ENCODE results near the gene SCRG1. TPM values are rescaled to one million over a fixed set of nuclear protein-coding genes. Genes with fewer than 3 reads are reported as not detected.
A peak's percentile ranks its signal among the peaks of the same experiment; 100 is the strongest.

Gene SCRG1
- polyA plus RNA-seq (2011; rRNA removed) (0.72 and 1.0 TPM in 2 replicates), polyA minus RNA-seq (2011; rRNA and poly(A)+ RNA removed) (0.09 TPM in 1 of 2 replicates, not detected in the other)

DNA sequence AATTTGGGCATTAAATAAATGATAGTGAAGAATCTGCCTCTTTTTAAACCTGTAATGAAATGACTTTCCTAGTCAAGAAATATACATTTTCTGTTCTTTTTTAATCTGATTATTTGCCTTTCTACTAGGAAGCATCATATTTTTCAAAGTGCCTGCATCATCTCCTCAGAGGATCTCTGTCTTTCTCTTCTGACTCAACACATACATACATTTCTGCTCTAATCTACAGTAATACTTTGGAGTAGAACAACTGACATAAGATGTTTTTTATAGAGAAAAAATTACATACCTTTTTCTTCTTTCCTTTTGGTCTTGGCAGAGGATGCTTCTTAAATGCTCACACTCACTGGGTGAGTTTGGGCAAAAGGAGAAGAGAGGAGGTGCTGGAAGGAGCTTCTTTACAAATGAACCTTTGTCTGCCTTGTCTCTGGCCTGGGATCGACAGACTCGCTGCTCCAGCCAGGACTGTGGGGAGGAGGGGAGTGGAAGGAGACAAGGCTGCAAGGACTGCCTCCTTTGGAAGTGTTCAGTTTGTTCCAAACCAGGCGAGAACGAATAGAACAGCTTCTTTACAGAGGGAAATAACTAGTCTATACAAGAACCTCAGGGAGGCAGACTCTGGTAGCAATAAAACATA, at the start of gene SCRG1:
Gene SCRG1 (minus strand): TSS at position 338 of the 637 bp plus-strand sequence. CDS start 7,702 bp downstream, outside the sequence.
- TF ChIP-seq, protein P1, sequence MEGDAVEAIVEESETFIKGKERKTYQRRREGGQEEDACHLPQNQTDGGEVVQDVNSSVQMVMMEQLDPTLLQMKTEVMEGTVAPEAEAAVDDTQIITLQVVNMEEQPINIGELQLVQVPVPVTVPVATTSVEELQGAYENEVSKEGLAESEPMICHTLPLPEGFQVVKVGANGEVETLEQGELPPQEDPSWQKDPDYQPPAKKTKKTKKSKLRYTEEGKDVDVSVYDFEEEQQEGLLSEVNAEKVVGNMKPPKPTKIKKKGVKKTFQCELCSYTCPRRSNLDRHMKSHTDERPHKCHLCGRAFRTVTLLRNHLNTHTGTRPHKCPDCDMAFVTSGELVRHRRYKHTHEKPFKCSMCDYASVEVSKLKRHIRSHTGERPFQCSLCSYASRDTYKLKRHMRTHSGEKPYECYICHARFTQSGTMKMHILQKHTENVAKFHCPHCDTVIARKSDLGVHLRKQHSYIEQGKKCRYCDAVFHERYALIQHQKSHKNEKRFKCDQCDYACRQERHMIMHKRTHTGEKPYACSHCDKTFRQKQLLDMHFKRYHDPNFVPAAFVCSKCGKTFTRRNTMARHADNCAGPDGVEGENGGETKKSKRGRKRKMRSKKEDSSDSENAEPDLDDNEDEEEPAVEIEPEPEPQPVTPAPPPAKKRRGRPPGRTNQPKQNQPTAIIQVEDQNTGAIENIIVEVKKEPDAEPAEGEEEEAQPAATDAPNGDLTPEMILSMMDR (IDR thresholded peaks at IDR 0.05; ENCODE audit: low read depth, low read length): no peak
- ChIA-PET CTCF (interaction anchor here (0.7 to 1.6 kb wide), 4 partner anchors 19 to 920 kb away, joined by 3 to 7 read pairs (median 4); no protein-coding TSS in a partner anchor), POLR2A (no interaction called here)
- H3K4me3 ChIP-seq (ENCODE audit: low read depth, low read length): no peak within 1 kb of the TSS
- H3K27me3 ChIP-seq (ENCODE audit: control insufficient read depth, insufficient read depth, low read length): no peaks in the 10 kb centered on the region
- H3K27ac ChIP-seq (ENCODE audit: low read depth, low read length): no peak within 1 kb of the TSS
- H3K9me3 ChIP-seq (ENCODE audit: control insufficient read depth, insufficient read depth, low read length): no peaks in the 10 kb centered on the region
- no peak for DNase-seq (ENCODE audit: low read depth, low spot score)

DNA sequence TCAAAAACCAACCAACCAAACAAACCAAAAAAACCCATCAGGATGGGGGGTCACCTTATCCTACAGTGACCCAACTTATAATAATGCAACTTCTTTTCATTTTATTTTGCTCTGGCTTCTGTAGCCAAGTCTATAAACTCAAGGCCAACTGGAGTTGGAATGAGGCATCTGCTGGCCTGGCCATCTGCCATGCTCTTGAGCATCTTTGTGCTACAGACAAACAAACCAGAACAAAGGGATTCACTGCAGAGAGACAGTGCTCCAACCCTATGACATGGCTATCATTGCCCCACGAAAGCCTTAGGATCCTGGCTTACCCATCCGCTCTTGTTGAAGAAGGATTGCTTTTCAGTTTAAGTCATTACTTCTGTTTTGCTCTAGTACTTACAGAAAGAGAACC, 49.2 kb upstream of the SCRG1 start:
- ChIA-PET POLR2A (no interaction called here), CTCF (interaction anchor here (1.2 to 1.3 kb wide), 2 partner anchors 32 to 147 kb away, joined by 3 read pairs; no protein-coding TSS in a partner anchor)
- Histone ChIP-seq H3K27ac (ENCODE audit: low read depth, low read length) (peak overlapping the region; percentile 41), H3K9me3 (ENCODE audit: control insufficient read depth, insufficient read depth, low read length) (no peaks in the 10 kb centered on the region), H3K4me3 (ENCODE audit: low read depth, low read length) (no peak overlapping the region), H3K27me3 (ENCODE audit: control insufficient read depth, insufficient read depth, low read length) (no peaks in the 10 kb centered on the region)
- TF ChIP-seq, protein P1 (IDR thresholded peaks at IDR 0.05; ENCODE audit: low read depth, low read length): no peak
- DNase-seq (ENCODE audit: low read depth, low spot score): no peak

DNA sequence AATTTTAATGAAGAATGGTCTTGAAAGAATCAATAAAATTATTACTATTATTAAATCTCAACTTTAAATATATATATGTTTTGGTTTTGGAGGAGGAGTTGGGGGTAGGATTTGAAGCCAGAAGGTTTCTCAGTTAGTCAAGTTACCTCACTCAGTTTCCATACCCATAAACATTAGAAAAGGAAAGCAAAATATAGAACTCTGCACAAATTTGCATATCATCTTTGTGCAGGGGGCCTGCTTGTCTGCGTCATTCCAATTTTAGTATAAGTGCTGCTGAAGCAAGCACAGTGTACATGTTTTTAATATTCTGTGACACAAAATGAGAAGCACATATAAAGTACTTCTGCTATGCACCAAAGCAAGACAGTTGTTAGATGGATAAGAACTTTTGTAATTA, 47.5 kb upstream of the SCRG1 start:
- ChIA-PET CTCF (interaction anchor here (1.2 to 1.3 kb wide), 2 partner anchors 48 to 145 kb away, joined by 3 to 5 read pairs; no protein-coding TSS in a partner anchor), POLR2A (no interaction called here)
- DNase-seq (ENCODE audit: low read depth, low spot score): no peak
- Histone ChIP-seq H3K9me3 (ENCODE audit: control insufficient read depth, insufficient read depth, low read length) (no peaks in the 10 kb centered on the region), H3K4me3 (ENCODE audit: low read depth, low read length) (no peak overlapping the region), H3K27ac (ENCODE audit: low read depth, low read length) (no peak overlapping the region), H3K27me3 (ENCODE audit: control insufficient read depth, insufficient read depth, low read length) (no peaks in the 10 kb centered on the region)
- TF ChIP-seq, protein P1 (IDR thresholded peaks at IDR 0.05; ENCODE audit: low read depth, low read length): no peak

DNA sequence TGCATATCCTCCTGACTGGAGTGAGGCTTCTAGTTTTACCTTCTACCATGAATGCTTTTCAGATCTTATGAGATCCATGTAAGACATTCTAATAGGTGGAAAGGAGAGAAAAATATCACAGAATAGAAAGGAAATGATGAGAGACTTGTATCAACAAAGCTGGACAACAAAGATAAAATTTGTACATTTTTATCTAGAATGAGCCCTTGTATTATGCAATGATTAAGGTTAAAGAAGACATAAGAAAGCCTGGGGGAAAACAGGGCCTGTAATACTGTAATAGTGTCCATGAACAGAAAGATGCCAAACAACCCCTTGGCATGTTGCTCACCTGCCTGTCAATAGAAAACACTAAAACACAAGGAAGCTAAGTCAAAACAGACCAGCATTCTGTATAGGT, 44.2 kb upstream of the SCRG1 start:
- ChIA-PET CTCF (interaction anchor here (0.6 to 1.4 kb wide), 3 partner anchors 22 to 36 kb away, joined by 3 to 5 read pairs (median 3); no protein-coding TSS in a partner anchor), POLR2A (interaction anchor here (0.6 kb wide), 1 partner anchor 18 kb away, joined by 3 read pairs; no protein-coding TSS in a partner anchor)
- Histone ChIP-seq H3K4me3 (ENCODE audit: low read depth, low read length) (no peak overlapping the region), H3K9me3 (ENCODE audit: control insufficient read depth, insufficient read depth, low read length) (no peaks in the 10 kb centered on the region), H3K27me3 (ENCODE audit: control insufficient read depth, insufficient read depth, low read length) (no peaks in the 10 kb centered on the region), H3K27ac (ENCODE audit: low read depth, low read length) (no peak overlapping the region)
- DNase-seq (ENCODE audit: low read depth, low spot score): no peak
- TF ChIP-seq, protein P1 (IDR thresholded peaks at IDR 0.05; ENCODE audit: low read depth, low read length): no peak

DNA sequence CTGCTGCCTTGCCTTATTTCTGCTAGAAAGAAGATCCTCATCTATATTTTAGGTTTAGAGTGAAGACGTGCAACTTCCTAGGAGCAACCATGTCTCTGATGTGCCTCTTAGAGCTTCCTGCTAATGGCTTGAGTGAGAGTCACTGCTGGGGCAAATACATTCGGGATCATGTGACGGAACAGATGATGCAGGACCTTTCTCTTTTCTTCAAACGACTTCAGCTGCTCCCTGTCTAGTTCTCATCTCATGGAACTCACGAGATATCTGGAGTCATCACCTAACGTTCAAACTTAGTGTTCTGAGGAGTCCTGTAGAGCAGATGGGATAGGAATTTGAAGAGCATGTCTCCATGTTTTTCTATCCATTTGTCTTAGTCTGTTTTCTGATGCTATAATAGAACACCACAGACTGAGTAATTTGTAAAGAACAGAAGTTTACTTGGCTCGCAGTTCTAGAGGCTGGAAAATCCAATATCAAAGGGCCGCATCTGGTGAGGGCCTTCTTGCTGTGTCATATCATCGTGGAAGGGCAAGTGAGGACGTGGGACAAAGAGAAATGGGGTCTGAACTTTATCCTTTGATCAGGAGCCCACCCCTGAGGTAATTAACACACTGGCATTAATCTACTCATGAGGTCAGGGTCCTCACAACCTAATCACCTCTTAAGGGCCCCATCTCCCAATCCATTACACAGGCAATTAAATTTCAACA, 43.5 kb upstream of the SCRG1 start:
- CTCF ChIA-PET: no interaction called here
- no peak overlapping the region for H3K4me3 ChIP-seq (ENCODE audit: low read depth, low read length)
- POLR2A ChIA-PET: no interaction called here
- H3K27ac ChIP-seq (ENCODE audit: low read depth, low read length): no peak overlapping the region
- TF ChIP-seq, protein P1 (IDR thresholded peaks at IDR 0.05; ENCODE audit: low read depth, low read length): no peak
- H3K9me3 ChIP-seq (ENCODE audit: control insufficient read depth, insufficient read depth, low read length): no peaks in the 10 kb centered on the region
- H3K27me3 ChIP-seq (ENCODE audit: control insufficient read depth, insufficient read depth, low read length): no peaks in the 10 kb centered on the region
- DNase-seq (ENCODE audit: low read depth, low spot score): no peak
